Ascending aorta (tissue), 2 donors: Measurements from ENCODE around the gene SIGMAR1. TPM values are rescaled to one million over a fixed set of nuclear protein-coding genes. Genes with fewer than 3 reads are reported as not detected.

ENCODE experiments used
- DNase-seq, 2 donors: peaks; one replicate each; pipeline ENCODE4 v3.0.0-alpha.2; 2019; ENCODE audit warnings: low spot score in 2 of 2
- H3K27ac ChIP-seq, 2 donors: fragments of 200-600 bp; sonication (generic); one replicate each; pipeline ENCODE4 v1.5.1; 2016 to 2017; ENCODE audit warnings: mild to moderate bottlenecking in 1 of 2
- H3K27me3 ChIP-seq: fragments of 200-600 bp; sonication (generic); one replicate; pipeline ENCODE4 v1.5.1; 2017
- H3K36me3 ChIP-seq, 2 donors: fragments of 200-600 bp; sonication (generic); one replicate each; pipeline ENCODE4 v1.5.1; 2016
- H3K4me1 ChIP-seq, 2 donors: fragments of 200-600 bp; sonication (generic); one replicate each; pipeline ENCODE4 v1.5.1; 2016 to 2017; ENCODE audit warnings: mild to moderate bottlenecking in 1 of 2
- H3K4me3 ChIP-seq, 2 donors: fragments of 200-600 bp; sonication (generic); one replicate each; pipeline ENCODE4 v1.5.1; 2016 to 2017; ENCODE audit warnings: mild to moderate bottlenecking in 1 of 2
- H3K9me3 ChIP-seq, 2 donors: fragments of 200-600 bp; sonication (generic); one replicate each; pipeline ENCODE4 v1.5.1; 2016
- CTCF ChIP-seq, 3 experiments: fragments of 200-600 bp in 2 of 3; fragments of 450-650 bp in 1 of 3; sonication (generic) in 2 of 3; IDR thresholded peaks; one replicate each; pipeline ENCODE4 v1.5.1; 2016 to 2019; ENCODE audit warnings: antibody characterized with exemption in 3 of 3, mild to moderate bottlenecking in 1 of 3, moderate library complexity in 1 of 3
- intact Hi-C: fragments of 100-400 bp; cut with DNase I; formaldehyde crosslinking; loops from one replicate; pipeline ENCODE4 v1.15.1; 2023
- total RNA-seq: library from RNA; depleted of rRNA; stranded (reverse); fragments of >200 nt; gene quantifications from one replicate; pipeline ENCODE4 v1.1.0, GENCODE V29; 2016

SIGMAR1 gene
- total RNA-seq, 1 donor from 2014 or later, result 61.3 TPM

GRCh38 chr9:34684145-34684544 lies 46.6 kb upstream of the SIGMAR1 start:
- DNase-seq, result no peak
- intact Hi-C loops, result no loop called here
- H3K36me3 ChIP-seq, result peaks cover 0 to 7% of the 10 kb centered on the region in 2 donors
- H3K27me3 ChIP-seq, result no peaks in the 10 kb centered on the region
- TF ChIP-seq CTCF (IDR thresholded peaks at IDR 0.05), result no peak
- no peak overlapping the region for H3K4me3 ChIP-seq
- no peak overlapping the region for H3K27ac ChIP-seq
- H3K9me3 ChIP-seq, result no peaks in the 10 kb centered on the region
- no peaks in the 10 kb centered on the region for H3K4me1 ChIP-seq

- TF ChIP-seq CTCF (IDR thresholded peaks at IDR 0.05), result no peak
- intact Hi-C loops, result no loop called here
- no peak for DNase-seq
- H3K9me3 ChIP-seq, result no peaks in the 10 kb centered on the region
- no peaks in the 10 kb centered on the region for H3K27me3 ChIP-seq
- H3K4me1 ChIP-seq, result no peaks in the 10 kb centered on the region
- no peak overlapping the region for H3K4me3 ChIP-seq
- H3K36me3 ChIP-seq, result peaks cover 0 to 3% of the 10 kb centered on the region in 2 donors
- no peak overlapping the region for H3K27ac ChIP-seq
Measured at GRCh38 chr9:34675869-34676268, 38.3 kb upstream of the SIGMAR1 start.

- H3K27me3 ChIP-seq, result no peaks in the 10 kb centered on the region
- intact Hi-C loops, result no loop called here
- no peak overlapping the region for H3K4me3 ChIP-seq
- no peaks in the 10 kb centered on the region for H3K9me3 ChIP-seq
- peak in 1 of 2 donors; percentile 84 for DNase-seq
- peaks cover 0 to 3% of the 10 kb centered on the region in 2 donors for H3K36me3 ChIP-seq
- no peak overlapping the region for H3K27ac ChIP-seq
- TF ChIP-seq CTCF (IDR thresholded peaks at IDR 0.05), result peak; percentile 39 to 47 (median 47)
- no peaks in the 10 kb centered on the region for H3K4me1 ChIP-seq
Measured at GRCh38 chr9:34675048-34675714, 37.6 kb upstream of the SIGMAR1 start.

GRCh38 chr9:34674440-34674839 lies 36.9 kb upstream of the SIGMAR1 start:
- Histone ChIP-seq H3K9me3 (no peaks in the 10 kb centered on the region), H3K27ac (no peak overlapping the region), H3K4me1 (no peaks in the 10 kb centered on the region), H3K36me3 (peaks cover 0 to 3% of the 10 kb centered on the region in 2 donors), H3K4me3 (no peak overlapping the region), H3K27me3 (no peaks in the 10 kb centered on the region)
- TF ChIP-seq CTCF (IDR thresholded peaks at IDR 0.05), result no peak
- DNase-seq, result no peak
- intact Hi-C loops, result no loop called here

- H3K27ac ChIP-seq, result no peak overlapping the region
- H3K9me3 ChIP-seq, result no peaks in the 10 kb centered on the region
- peaks cover 0 to 5% of the 10 kb centered on the region in 2 donors for H3K4me1 ChIP-seq
- H3K36me3 ChIP-seq, result peaks cover 3 to 6% of the 10 kb centered on the region in 2 donors
- no peak overlapping the region for H3K4me3 ChIP-seq
- no peak for DNase-seq
- no peaks in the 10 kb centered on the region for H3K27me3 ChIP-seq
- intact Hi-C loops, result no loop called here
- TF ChIP-seq CTCF (IDR thresholded peaks at IDR 0.05), result no peak
Measured at GRCh38 chr9:34671307-34671706, 33.7 kb upstream of the SIGMAR1 start.
